Right forelimb (tissue), 1 donor: ENCODE results near the gene SLC25A12.
"Not testable (repeated sequence)": the region's sequence is repeated elsewhere in the genome, so short reads cannot be mapped to it uniquely, and the experiment has no call there.

ENCODE experiments used
- DNase-seq: peaks from one replicate; pipeline ENCODE4 v3.0.0-alpha.2; 2018

Gene SLC25A12, protein sequence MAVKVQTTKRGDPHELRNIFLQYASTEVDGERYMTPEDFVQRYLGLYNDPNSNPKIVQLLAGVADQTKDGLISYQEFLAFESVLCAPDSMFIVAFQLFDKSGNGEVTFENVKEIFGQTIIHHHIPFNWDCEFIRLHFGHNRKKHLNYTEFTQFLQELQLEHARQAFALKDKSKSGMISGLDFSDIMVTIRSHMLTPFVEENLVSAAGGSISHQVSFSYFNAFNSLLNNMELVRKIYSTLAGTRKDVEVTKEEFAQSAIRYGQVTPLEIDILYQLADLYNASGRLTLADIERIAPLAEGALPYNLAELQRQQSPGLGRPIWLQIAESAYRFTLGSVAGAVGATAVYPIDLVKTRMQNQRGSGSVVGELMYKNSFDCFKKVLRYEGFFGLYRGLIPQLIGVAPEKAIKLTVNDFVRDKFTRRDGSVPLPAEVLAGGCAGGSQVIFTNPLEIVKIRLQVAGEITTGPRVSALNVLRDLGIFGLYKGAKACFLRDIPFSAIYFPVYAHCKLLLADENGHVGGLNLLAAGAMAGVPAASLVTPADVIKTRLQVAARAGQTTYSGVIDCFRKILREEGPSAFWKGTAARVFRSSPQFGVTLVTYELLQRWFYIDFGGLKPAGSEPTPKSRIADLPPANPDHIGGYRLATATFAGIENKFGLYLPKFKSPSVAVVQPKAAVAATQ

DNA sequence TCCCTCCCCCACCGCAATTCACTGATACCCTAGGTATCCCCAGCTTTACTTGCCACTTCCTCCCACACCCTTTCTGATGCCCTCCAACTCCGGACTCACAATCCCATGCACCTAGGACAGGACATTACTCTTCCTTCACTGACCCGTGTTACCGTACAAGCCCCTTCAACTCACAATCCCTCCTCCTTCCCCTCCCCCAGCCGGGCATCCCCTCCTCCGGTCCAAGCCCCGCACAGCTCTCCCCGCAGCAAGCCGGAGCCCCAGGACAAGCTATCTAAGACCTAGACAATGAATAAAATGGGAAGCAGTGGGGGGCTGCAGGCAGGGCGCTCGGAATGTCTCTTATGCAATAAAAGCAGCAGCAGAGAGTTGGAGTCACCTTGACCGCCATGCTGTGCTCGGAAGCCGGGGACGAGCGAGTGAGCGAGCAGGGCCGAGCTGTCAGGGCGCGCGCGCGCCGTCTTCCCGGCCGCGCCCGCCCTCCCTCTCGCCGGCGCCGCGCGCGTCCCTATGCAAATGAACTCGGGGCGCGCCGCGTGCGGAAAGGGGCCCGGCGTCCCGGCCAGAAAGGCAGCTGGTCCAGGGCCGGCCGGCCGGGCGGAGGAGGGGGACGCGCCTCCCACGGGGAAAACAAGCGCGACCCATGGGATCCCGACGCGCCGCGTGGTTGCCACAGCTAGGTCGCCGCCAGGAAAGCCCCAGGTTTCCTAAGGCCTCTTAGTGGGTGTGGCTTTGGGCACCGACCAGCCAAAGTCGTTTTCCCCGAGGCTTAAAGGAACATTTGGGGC is at the start of gene SLC25A12:
Gene SLC25A12 (minus strand): TSS at position 421 of the 788 bp plus-strand sequence. CDS start 30 bp downstream, at position 391.
- peak; percentile 87 for DNase-seq

DNA sequence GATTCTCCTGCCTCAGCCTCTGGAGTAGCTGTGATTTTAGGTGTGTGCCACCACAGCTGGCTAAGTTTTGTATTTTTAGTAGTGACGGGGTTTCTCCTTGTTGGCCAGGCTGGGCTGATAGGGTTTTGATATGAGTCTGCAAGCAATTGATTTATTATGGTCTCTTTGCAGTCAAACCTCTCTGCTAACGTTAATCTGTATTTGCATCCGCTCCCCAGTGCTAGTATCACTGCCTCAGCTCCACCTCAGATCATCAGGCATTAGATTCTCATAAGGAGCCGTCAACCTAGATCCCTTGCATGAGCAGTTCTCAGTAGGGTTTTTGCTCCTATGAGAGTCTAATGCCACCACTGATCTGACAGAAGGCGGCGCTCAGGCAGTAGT is 47.3 kb upstream of the SLC25A12 start:
- no peak for DNase-seq

DNA sequence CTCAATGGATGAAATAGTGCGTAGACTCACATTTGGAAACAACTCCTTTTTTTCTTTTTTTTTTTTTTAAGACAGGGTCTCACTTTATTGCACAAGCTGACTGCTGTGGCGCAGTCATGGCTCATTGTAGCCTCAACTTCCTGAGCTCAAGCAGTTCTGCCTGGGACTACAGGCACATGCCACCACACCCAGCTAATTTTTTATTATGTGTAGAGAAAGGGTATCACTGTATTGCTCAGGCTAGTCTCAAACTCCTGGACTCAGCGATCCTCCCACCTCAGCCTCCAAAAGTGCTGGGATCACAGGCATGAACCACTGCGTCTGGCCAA is 45.7 kb upstream of the SLC25A12 start:
- no peak for DNase-seq

DNA sequence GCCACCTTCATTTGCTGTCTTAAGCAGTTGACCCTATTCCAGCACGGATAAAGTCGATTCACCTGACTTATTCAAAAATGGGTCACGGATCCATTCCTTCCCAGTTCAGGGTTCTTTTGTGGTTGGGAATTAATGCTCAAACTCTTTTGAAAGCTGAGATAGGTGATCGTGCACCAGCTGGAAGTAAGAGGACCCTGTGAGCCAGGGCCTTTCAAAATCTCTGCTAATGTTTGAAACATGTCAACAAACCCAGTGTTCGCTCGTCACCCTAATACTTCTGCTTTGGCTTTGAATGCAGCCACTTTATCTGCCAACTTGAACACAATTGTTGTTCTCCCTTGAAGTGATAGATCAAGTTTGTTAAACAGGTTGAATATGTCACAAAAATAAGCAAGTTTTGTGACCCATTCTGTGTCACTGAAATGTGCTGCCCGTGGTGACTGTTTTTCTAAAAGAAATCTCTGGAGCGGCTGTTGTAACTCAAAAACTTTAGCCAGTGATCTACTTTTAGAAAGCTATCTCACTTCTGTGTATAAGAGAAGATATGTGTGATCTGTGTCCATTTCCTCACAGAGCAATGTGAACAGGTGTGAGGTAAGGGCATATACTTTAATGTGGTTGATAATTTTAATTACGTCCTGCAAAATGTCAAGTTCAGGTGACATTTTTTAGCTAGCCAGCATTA is 45.2 kb upstream of the SLC25A12 start:
- DNase-seq, result no peak

DNA sequence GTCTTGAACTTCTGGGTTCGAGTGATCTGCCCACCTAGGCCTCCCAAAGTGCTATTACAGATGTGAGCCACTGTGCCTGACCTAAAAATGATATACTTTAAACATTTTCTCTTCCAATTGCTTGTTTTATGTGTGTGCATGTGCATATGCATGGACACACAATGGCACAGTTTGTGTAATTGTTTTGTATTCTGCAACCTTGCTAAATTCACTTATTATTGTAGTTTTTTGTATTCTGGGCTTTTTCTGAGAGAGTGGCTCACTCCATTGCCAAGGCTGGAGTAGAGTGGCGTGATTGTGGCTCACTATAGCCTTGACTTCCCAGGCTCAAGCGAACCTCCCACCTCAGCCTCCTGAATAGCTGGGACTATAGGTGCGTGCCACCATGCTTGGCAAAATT is 36.3 kb upstream of the SLC25A12 start:
- no peak for DNase-seq

DNA sequence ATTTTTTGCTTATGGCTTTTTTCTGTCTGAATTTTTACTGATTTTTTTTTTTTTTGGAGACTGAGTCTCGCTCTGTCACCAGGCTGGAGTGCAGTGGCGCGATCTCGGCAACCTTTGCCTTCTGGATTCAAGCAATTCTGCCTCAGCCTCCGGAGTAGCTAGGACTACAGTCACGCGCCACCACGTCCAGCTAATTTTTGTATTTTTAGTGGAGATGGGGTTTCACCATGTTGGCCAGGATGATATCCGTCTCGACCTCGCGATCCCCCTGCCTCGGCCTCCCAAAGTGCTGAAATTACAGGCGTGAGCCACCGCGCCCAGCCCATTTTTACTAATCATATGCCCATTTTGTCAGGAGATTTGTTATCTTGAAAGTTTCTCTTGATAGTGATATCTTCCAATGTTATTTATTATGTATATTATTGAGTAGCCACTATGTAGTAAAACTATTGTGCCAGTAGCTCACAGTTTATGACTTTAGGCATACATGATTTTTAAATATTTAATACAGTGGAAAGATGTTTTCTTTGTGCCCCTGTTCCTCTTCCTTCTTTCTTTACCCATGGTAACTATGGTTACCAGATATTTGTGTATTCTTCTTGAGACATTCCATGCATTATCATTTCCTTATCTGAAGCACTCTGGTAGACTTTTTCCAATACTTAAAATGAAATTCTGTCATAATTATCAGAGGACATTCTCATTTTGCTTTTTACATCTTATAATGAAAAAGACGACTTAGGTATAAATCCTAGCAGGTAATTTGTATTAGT is 30.3 kb upstream of the SLC25A12 start:
- no peak for DNase-seq

DNA sequence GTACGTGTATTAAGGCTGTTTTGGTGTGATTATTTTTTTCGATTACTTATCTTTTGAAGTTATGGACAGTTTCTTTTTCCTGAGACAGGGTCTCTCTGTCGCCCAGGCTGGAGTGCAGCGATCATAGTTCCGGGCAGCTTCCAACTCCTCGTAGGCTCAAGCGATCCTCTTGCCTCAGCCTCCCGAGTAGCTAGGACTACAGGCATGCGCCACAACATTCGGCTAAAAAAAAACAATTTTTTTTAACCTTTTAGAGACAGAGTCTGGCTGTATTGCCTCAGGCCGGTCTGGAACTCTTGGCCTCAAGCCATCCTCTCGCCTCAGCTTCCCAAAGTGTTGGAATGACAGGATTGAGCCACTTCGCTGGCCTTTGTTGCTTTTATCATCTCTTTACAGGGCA is 29.2 kb upstream of the SLC25A12 start:
- DNase-seq, result peak; percentile 51

DNA sequence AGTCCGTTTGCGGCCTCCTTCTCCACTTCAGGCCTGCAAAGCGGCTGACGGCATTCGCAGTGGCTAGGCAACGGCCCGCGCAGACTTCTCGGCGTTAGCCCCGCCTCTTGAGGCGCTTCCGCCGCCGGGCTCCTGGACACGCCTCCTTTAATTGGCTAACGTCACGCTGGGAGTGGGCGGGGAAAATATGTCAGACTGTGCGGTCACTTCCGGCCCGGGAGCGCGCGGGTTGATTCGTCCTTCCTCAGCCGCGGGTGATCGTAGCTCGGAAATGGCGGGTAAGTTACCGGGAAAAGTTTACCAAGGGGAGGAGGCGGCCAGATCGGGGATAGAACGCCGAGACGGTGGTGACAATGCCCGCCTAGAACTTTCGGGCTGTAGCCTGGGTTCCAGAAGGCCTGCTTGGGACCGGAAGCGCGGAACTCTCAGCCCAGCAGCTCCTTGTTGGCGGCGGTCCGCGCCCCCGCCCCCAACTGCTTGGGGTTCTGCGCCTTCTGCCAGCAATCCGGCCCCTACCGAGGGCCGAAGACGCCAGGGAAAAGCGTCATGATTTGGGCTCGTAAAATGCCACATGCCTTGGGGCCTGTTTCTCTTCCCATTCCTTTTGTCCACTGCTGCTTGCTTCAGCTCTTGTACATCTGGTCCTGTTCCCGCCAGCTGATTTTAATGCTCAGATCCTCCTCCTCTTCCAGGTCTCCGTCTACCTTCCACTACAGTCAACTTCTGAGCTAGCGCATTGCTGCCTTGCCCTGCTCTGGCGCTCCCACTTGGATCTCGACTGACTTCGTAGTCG is 28.4 kb upstream of the SLC25A12 start, which contains the start of gene HAT1:
Gene HAT1 (plus strand): TSS at position 232 of the 793 bp plus-strand sequence. CDS start 40 bp downstream, at position 272.
- DNase-seq, result peak; percentile 99

DNA sequence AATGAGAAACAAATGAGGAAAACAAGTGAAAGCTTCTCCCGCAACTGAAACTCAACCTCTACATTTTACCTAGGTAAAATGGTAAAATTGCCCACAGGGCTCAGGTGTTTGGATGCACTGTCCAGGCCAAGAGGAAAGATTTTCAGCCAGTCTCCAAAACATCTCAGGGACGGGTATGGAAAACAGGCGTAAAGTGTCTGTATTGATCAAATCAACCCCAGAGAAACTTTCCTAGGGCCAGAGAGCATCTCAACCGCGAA is 27.9 kb upstream of the SLC25A12 start:
- no peak for DNase-seq

DNA sequence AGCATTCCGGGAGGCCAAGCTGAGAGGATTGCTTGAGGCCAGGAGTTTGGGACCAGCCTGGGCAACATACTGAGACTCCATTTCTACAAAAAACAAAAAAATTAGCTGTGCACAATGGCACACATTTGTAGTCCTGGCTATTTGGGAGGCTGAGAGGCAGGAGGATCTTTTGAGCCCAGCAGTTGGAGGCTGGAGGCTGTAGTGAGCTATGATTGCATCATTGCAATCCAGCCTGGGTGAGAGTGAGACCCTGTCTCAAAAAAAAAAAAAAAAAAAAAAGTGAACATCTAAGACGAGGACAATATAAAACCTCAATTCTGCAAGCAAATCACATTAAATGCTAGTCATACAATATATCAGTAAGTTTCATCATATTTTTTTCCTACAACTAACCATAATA is 25.4 kb upstream of the SLC25A12 start:
- no peak for DNase-seq

DNA sequence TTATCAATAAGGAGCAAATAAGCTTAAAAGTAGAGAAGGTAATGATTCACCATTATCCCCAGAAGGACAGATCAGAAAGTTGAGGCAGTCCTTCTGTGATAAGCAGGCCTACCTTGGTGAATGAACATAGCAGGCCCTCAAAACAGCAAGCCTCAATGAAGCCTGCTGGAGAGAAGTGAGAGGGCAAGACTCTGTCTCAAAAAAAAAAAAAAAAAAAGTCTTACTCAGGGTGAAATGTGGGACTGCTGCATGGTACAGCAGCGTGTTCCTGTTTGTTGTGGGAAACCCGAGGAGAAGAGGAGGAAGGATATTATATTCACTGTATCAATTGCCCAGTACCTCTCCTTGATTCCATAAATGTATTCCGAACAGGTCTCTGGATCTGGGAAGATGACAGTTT is 19.5 kb upstream of the SLC25A12 start:
- DNase-seq, result no peak

DNA sequence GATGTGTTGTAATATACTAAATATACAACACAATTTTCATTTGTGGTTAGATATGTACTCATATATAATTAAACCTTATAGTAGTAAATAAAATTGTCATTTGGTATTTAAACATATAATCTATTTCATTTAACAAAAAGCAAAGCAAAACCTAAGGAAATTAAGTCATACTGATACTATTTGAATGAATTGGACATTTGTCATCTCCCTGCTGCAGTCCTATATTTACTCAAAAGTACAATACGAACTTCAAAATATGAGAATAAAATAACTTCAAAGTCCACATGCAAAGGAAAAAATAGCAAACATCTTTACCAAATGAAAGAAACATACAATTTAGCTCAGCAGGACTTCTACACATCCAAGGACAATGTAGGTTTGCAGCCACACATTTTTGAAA is 16.4 kb upstream of the SLC25A12 start:
- DNase-seq, result no peak

DNA sequence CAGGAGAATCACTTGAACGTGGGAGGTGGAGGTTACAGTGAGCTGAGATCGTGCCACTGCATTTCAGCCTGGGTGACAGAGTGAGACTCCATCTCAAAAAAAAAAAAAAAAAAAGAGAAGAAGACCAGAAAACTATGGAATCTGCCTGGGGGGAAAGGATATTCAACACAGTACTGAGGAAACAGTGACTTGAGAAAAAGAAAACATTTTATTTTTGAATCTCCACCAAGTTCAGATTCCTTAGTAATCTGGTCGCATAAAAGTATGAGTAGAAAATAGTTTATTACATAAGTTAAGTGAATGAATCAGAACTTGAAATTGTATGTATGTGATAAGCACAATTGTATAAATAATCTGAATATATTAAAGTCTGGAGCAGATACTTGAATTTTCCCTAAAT is 15.2 kb upstream of the SLC25A12 start:
- no peak for DNase-seq

DNA sequence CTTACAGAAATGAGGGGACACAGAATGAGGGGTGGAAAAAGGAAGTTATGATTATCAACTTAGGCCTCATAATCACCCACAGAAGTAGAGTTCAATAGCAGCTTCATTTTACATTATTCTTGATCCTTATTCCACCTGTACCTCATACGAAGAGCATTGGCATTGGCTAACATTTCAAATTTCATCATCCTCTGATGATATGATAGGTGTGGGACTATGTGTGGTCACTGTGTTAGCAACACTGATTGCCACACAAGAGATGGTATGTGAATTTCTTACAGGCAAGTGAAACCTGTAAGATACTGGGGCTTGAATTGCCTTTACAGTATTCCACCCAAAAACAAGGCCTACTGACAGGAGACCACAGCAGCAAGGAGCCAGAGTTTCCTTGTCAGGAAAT is 14.2 kb upstream of the SLC25A12 start:
- no peak for DNase-seq

DNA sequence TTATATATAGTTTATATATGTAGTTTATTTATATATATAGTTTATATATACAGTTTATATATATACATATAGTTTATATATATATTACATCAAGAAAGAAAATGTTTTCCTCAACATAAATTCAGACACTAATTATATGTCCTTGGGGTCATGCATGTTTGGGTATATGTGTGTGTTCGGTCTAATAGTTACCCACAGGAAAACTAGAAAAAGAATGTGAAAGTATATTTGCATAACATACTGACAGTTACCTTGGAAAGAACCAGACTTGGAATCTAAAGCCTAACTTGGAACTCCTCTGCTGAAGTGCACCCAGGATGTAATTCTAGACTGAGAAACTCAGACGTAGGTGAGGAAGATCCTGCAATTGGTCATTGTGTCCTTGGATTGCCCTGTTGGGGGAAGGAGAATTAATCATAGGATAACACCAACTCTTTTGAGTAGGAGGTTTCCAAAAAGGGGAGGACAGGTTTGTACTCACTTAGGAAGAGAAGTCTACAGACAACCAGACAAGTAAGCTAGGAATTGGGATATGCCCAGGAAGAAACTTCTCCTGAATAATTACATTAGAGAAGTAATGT is 8.9 kb upstream of the SLC25A12 start:
- no peak for DNase-seq

DNA sequence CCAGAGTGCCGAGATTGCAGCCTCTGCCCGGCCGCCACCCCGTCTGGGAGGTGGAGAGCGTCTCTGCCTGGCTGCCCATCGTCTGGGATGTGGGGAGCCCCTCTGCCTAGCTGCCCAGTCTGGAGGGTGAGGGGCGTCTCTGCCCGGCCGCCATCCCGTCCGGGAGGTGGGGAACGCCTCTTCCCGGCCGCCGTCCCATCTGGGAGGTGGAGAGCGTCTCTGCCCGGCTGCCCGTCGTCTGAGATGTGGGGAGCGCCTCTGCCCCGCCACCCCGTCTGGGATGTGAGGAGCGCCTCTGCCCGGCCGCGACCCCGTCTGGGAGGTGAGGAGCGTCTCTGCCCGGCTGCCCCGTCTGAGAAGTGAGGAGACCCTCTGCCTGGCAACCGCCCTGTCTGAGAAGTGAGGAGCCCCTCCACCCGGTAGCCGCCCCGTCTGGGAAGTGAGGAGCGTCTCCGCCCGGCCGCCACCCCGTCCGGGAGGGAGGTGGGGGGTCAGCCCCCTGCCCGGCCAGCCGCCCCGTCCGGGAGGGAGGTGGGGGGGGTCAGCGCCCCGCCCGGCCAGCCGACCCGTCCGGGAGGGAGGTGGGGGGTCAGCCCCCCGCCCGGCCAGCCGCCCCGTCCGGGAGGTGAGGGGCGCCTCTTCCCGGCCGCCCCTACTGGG is 5.7 kb upstream of the SLC25A12 start:
- DNase-seq, result not testable (repeated sequence)

DNA sequence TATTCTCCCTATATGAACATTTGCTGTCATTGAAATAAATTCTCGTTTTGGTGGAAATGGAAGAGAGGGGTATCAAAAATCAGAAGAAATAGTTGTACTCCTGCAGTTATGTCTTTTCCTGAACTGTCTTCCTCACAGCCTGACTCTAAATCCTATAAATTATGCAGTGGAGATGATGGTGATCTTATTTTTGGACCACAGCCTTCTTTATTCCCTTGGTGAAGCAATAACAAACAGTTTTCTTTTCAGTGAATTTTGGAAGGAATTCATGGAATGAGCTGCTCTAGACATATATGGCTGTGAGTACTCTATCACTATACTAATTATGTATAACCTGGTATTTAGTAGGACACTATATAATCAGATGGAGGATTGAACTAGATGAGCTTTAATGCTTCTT is 1.7 kb upstream of the SLC25A12 start:
- no peak for DNase-seq

DNA sequence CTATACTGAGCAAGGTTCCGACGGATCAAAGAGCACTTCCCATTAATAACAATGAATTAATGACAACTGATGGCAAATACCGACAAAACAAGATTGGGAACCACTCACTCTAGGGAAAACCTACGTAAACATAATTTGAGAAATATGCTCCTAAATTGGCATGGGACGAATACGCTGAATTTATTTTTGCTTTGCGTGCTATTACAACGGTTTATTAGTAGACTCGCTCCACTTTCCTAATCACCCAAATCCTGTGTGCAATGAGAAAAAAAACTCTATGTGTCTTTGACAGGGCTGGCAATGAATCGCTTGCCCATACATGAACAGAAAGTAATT is 536 bp upstream of the SLC25A12 start:
- DNase-seq, result no peak

DNA sequence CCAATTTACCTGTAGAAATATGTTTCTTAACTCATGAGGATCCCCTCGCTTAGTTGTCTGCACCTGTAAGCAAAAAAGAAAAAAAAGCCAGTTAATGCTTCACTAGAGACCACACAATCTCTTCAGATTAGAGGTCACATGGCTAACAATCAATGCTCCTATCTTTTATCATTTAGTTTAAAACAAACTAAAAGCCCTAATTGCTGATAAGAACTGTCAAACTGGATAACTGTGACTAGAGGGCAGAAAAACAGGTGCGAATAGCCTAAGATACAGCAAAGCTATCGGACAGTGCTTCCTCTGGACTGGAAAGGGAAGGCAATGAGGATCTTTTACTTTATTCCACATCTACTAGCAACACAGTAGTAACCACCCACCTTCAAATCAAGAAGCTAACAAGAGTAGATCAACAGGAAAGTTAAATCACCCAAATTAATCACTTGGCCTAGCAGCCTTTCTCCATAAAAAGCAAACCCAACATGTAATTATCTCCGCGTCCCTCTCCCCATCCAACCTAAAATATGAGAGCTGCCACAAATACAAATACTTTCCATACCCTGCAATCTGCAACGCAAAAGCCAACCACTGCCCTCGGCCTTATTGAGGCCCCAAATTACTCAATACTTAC is 734 bp downstream of the SLC25A12 start:
- no peak for DNase-seq

DNA sequence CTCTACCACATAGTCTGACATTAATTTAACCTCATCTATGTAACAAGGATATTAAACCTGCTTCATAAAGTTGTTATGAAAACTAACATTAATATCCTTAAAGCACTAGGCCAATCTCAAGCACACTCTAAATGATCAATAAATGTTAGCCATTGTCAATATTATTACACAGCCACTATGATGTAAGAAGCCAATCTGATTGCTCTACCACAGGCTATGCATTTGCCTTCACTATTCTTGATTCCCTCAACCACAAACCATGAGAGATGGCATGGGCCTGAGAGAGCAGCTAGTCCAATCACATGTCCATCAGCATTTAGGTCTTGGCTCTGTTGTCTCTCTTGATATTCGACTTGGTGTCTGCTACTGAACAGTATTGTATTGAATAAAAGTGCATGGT is 4.2 kb downstream of the SLC25A12 start:
- no peak for DNase-seq
